PC-9 (cell line): Measurements from ENCODE around the gene CEACAM21. TPM values are rescaled to one million over a fixed set of nuclear protein-coding genes. Genes with fewer than 3 reads are reported as not detected.

Source experiments
- BruUV-seq: library from RNA; stranded (reverse); fragments of 400-500 nt; replicated peaks from 2 replicates; lab custom pipeline; 2021; lab: Mats Ljungman, UMichigan
- CTCF ChIA-PET: fragments of 300-600 bp; sonication (Branson Sonifier 250); formaldehyde crosslinking; loops from one replicate; lab custom pipeline; 2022; ENCODE audit warnings: antibody characterized with exemption; lab: Charles Lee
- POLR2A ChIA-PET: fragments of 300-600 bp; sonication (Branson Sonifier 250); formaldehyde crosslinking; loops from one replicate; lab custom pipeline; 2022; ENCODE audit warnings: antibody characterized with exemption; ENCODE audit not compliant: unreplicated experiment; lab: Charles Lee
- DNase-seq, 2 experiments: peaks; one replicate each; pipeline versions ENCODE4 v3.0.0 to v3.0.0-alpha.2; 2015 to 2022; ENCODE audit warnings: mixed read lengths in 1 of 2
- H2AFZ ChIP-seq: fragments of 200-600 bp; sonication (generic); 2 replicates; pipeline ENCODE4 v1.8.1; 2017; ENCODE audit warnings: antibody characterized with exemption
- H3F3A ChIP-seq: fragments of 200-600 bp; sonication (generic); 2 replicates; pipeline ENCODE4 v1.8.1; 2017; ENCODE audit warnings: antibody characterized with exemption, mild to moderate bottlenecking, low read depth; ENCODE audit not compliant: insufficient read depth
- H3K27ac ChIP-seq: fragments of 200-600 bp; sonication (generic); 2 replicates; pipeline ENCODE4 v1.6.1; 2016; ENCODE audit warnings: mixed run types
- H3K27me3 ChIP-seq: fragments of 200-600 bp; sonication (generic); 2 replicates; pipeline ENCODE4 v1.6.1; 2016; ENCODE audit warnings: low read depth, mixed run types; ENCODE audit not compliant: insufficient read depth
- H3K36me3 ChIP-seq: fragments of 200-600 bp; sonication (generic); 2 replicates; pipeline ENCODE4 v1.6.1; 2016; ENCODE audit warnings: low read depth, mixed run types
- H3K4me1 ChIP-seq: fragments of 200-600 bp; sonication (generic); replicated peaks from 2 replicates; pipeline ENCODE4 v1.6.1; 2016; ENCODE audit warnings: mixed run types; ENCODE audit not compliant: insufficient read depth
- H3K4me2 ChIP-seq: fragments of 200-600 bp; sonication (generic); 2 replicates; pipeline ENCODE4 v1.6.1; 2017; ENCODE audit warnings: mixed run types
- H3K4me3 ChIP-seq: fragments of 200-600 bp; sonication (generic); 2 replicates; pipeline ENCODE4 v1.6.1; 2016; ENCODE audit warnings: mixed run types
- H3K79me2 ChIP-seq: fragments of 200-600 bp; sonication (generic); 2 replicates; pipeline ENCODE4 v1.6.1; 2017; ENCODE audit warnings: low read depth, mixed run types
- H3K9me2 ChIP-seq: fragments of 200-600 bp; sonication (generic); 2 replicates; pipeline ENCODE4 v1.8.1; 2017; ENCODE audit warnings: mild to moderate bottlenecking; ENCODE audit not compliant: insufficient read depth
- H3K9me3 ChIP-seq: fragments of 200-600 bp; sonication (generic); 2 replicates; pipeline ENCODE4 v1.8.1; 2016; ENCODE audit warnings: low read depth; ENCODE audit not compliant: insufficient read depth
- H4K20me1 ChIP-seq: fragments of 200-600 bp; sonication (generic); 2 replicates; pipeline ENCODE4 v1.8.1; 2017; ENCODE audit not compliant: insufficient read depth
- CTCF ChIP-seq: fragments of 200-600 bp; sonication (generic); conservative IDR thresholded peaks from 2 replicates; pipeline ENCODE4 v1.6.1; 2017; ENCODE audit warnings: mixed run types, antibody characterized with exemption, mild to moderate bottlenecking, moderate library complexity
- EZH2 ChIP-seq: fragments of 200-600 bp; sonication (generic); IDR thresholded peaks from 2 replicates; pipeline ENCODE4 v1.8.0; 2017; ENCODE audit warnings: antibody characterized with exemption, low read depth
- intact Hi-C: fragments of 100-400 bp; cut with micrococcal nuclease; formaldehyde crosslinking; loops from one replicate; pipeline ENCODE4 v1.10.0; 2022; ENCODE audit not compliant: unreplicated experiment
- total RNA-seq: library from RNA; stranded (reverse); gene quantifications from 2 replicates; pipeline ENCODE4 v1.2.3, GENCODE V29; 2021

CEACAM21 gene
- total RNA-seq, 1 experiment from 2014 or later = not detected

DNA sequence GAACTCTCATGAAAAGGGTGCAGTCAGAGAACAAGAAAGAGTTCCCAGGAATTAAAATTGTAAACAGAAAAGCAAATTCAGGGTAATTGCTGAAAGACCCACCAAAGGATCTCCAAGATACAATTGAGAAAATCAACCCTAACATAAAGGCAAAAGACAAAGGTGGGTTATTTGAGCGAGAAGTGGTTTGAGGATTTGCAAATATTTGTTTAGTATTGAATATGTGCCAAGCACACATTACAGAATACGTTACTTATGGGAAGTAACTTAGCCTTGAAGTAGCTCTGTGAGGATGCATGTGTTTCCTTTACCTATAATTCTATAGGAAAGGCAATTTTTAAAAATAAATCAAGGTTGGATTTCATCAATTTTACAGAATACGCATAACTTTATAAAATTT is 10.0 kb upstream of the CEACAM21 start:
- H3F3A ChIP-seq = no peaks in the 10 kb centered on the region
- peaks cover 47% of the 10 kb centered on the region for H3K27me3 ChIP-seq
- no peak for DNase-seq
- H3K27ac ChIP-seq = no peak overlapping the region
- no peaks in the 10 kb centered on the region for H3K36me3 ChIP-seq
- no peaks in the 10 kb centered on the region for H3K4me1 ChIP-seq
- intact Hi-C loops = no loop called here
- POLR2A ChIA-PET = no interaction called here
- CTCF ChIA-PET = interaction anchor here (0.6 kb wide), 1 partner anchor 118 kb away, joined by 8 read pairs; no protein-coding TSS in a partner anchor
- no peaks in the 10 kb centered on the region for H3K9me3 ChIP-seq
- H3K4me3 ChIP-seq = no peak overlapping the region
- no TSS peak for BruUV-seq
- no peaks in the 10 kb centered on the region for H3K79me2 ChIP-seq
- TF ChIP-seq CTCF (no peak), EZH2 (no peak)
- H2AFZ ChIP-seq = no peak overlapping the region
- H3K9me2 ChIP-seq = no peaks in the 10 kb centered on the region
- no peaks in the 10 kb centered on the region for H4K20me1 ChIP-seq
- H3K4me2 ChIP-seq = no peak overlapping the region

GRCh38 chr19:41569481-41570150 is 6.3 kb upstream of the CEACAM21 start:
- no peak overlapping the region for H3K27ac ChIP-seq
- BruUV-seq = no TSS peak
- no peaks in the 10 kb centered on the region for H3K79me2 ChIP-seq
- no peak for TF ChIP-seq CTCF
- H3K4me1 ChIP-seq = no peaks in the 10 kb centered on the region
- H3K27me3 ChIP-seq = peaks cover 54% of the 10 kb centered on the region
- DNase-seq = no peak
- intact Hi-C loops = loop anchor here (1.0 to 10.0 kb wide), 4 partner anchors 120 to 905 kb away; no protein-coding TSS in a partner anchor
- H2AFZ ChIP-seq = no peak overlapping the region
- ChIA-PET CTCF (no interaction called here), POLR2A (interaction anchor here (0.8 kb wide), 1 partner anchor 1196 kb away, joined by 5 read pairs; no protein-coding TSS in a partner anchor)
- H3K4me2 ChIP-seq = no peak overlapping the region
- no peaks in the 10 kb centered on the region for H3K9me3 ChIP-seq
- no peaks in the 10 kb centered on the region for H3K36me3 ChIP-seq
- H3K9me2 ChIP-seq = no peaks in the 10 kb centered on the region
- no peak overlapping the region for H3K4me3 ChIP-seq
- H4K20me1 ChIP-seq = no peaks in the 10 kb centered on the region
- no peaks in the 10 kb centered on the region for H3F3A ChIP-seq

- H4K20me1 ChIP-seq = no peaks in the 10 kb centered on the region
- CTCF ChIA-PET = interaction anchor here (0.5 kb wide), 1 partner anchor 1090 kb away, joined by 6 read pairs; no protein-coding TSS in a partner anchor
- no peaks in the 10 kb centered on the region for H3K9me3 ChIP-seq
- no peak overlapping the region for H2AFZ ChIP-seq
- no peaks in the 10 kb centered on the region for H3K79me2 ChIP-seq
- no peaks in the 10 kb centered on the region for H3F3A ChIP-seq
- H3K36me3 ChIP-seq = no peaks in the 10 kb centered on the region
- no peak overlapping the region for H3K4me2 ChIP-seq
- H3K4me1 ChIP-seq = no peaks in the 10 kb centered on the region
- peaks cover 58% of the 10 kb centered on the region for H3K27me3 ChIP-seq
- no peak for DNase-seq
- POLR2A ChIA-PET = no interaction called here
- intact Hi-C loops = loop anchor here (1.0 to 10.0 kb wide), 4 partner anchors 121 to 905 kb away; no protein-coding TSS in a partner anchor
- H3K4me3 ChIP-seq = no peak overlapping the region
- no peaks in the 10 kb centered on the region for H3K9me2 ChIP-seq
- BruUV-seq = no TSS peak
- H3K27ac ChIP-seq = no peak overlapping the region
- TF ChIP-seq EZH2 (no peak), CTCF (no peak)
These were observed 5.8 kb upstream of the CEACAM21 start for GRCh38 chr19:41570179-41570578.
